Esophagus muscularis mucosa (tissue), 3 donors: Measurements from ENCODE around the gene TACC2.

Experiments used
- CTCF ChIP-seq, 3 experiments: fragments of 200-600 bp in 2 of 3; fragments of 450-650 bp in 1 of 3; sonication (generic) in 2 of 3; IDR thresholded peaks; one replicate each; pipeline ENCODE4 v1.5.1; 2017 to 2019; ENCODE audit warnings: antibody characterized with exemption in 3 of 3, mild to moderate bottlenecking in 2 of 3, moderate library complexity in 1 of 3
- POLR2AphosphoS5 ChIP-seq, 2 donors: sonication (generic); formaldehyde crosslinking; IDR thresholded peaks; one replicate each; pipeline ENCODE4 v1.6.1; 2017; ENCODE audit warnings: antibody characterized with exemption in 2 of 2

GRCh38 chr10:122236690-122237306 is 247.8 kb downstream of the TACC2 start:
- no peak for TF ChIP-seq POLR2AphosphoS5 (IDR thresholded peaks at IDR 0.05)
- TF ChIP-seq CTCF (IDR thresholded peaks at IDR 0.05): no peak
